ENCODE results near the gene C4B. TPM values are rescaled to one million over a fixed set of nuclear protein-coding genes. Genes with fewer than 3 reads are reported as not detected.
A peak's percentile ranks its signal among the peaks of the same experiment; 100 is the strongest.

Gene C4B
- total and polyA plus RNA-seq, 9 of the 15 experiments (the other 6 are each of a cell fraction or from before 2014, with no cell fraction given), result 0.32 to 8.8 (median 5.4) TPM

GRCh38 chr6:31968791-31969711 is 45.5 kb upstream of the C4B start (continued):
- TF ChIP-seq ELF4 (CRISPR knock-in tag; IDR thresholded peaks at IDR 0.05), result no peak
- no peak for TF ChIP-seq ELF1 (tag; IDR thresholded peaks at IDR 0.05)
- no peak for TF ChIP-seq ARID3A (IDR thresholded peaks at IDR 0.05; ENCODE audit: borderline replicate concordance, low read depth, low read length)
- TF ChIP-seq ZNF444 (CRISPR knock-in tag; IDR thresholded peaks at IDR 0.05), result no peak
- TF ChIP-seq MYC (IDR thresholded peaks at IDR 0.05; ENCODE audit: low read depth, low read length), result no peak
- TF ChIP-seq MYC (CRISPR knock-in tag; IDR thresholded peaks at IDR 0.05; ENCODE audit: borderline replicate concordance, low read depth), result no peak
- no peak for TF ChIP-seq FOXK2 (conservative IDR thresholded peaks at IDR 0.05 in 1 of 2, IDR thresholded peaks at IDR 0.05 in 1 of 2; ENCODE audit: low read depth in 2 of 2)
- no peak for TF ChIP-seq BHLHE40 (IDR thresholded peaks at IDR 0.05; ENCODE audit: low read length)
- no peak for TF ChIP-seq TEAD4 (IDR thresholded peaks at IDR 0.05; ENCODE audit: low read length)
- no peak for TF ChIP-seq TEAD4 (CRISPR knock-in tag; IDR thresholded peaks at IDR 0.05; ENCODE audit: borderline replicate concordance)
- no peak for TF ChIP-seq SFPQ (IDR thresholded peaks at IDR 0.05; ENCODE audit: low read depth, low read length)
- TF ChIP-seq, protein P1, sequence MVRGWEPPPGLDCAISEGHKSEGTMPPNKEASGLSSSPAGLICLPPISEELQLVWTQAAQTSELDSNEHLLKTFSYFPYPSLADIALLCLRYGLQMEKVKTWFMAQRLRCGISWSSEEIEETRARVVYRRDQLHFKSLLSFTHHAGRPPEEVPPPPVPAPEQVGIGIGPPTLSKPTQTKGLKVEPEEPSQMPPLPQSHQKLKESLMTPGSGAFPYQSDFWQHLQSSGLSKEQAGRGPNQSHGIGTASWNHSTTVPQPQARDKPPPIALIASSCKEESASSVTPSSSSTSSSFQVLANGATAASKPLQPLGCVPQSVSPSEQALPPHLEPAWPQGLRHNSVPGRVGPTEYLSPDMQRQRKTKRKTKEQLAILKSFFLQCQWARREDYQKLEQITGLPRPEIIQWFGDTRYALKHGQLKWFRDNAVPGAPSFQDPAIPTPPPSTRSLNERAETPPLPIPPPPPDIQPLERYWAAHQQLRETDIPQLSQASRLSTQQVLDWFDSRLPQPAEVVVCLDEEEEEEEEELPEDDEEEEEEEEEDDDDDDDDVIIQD (CRISPR knock-in tag; IDR thresholded peaks at IDR 0.05), result no peak
- 0 out of 2 replicates have a peak, but pooled peaks have one; percentile 46 for TF ChIP-seq IFI16 (CRISPR knock-in tag; IDR thresholded peaks at IDR 0.05)
- TF ChIP-seq, protein P2, sequence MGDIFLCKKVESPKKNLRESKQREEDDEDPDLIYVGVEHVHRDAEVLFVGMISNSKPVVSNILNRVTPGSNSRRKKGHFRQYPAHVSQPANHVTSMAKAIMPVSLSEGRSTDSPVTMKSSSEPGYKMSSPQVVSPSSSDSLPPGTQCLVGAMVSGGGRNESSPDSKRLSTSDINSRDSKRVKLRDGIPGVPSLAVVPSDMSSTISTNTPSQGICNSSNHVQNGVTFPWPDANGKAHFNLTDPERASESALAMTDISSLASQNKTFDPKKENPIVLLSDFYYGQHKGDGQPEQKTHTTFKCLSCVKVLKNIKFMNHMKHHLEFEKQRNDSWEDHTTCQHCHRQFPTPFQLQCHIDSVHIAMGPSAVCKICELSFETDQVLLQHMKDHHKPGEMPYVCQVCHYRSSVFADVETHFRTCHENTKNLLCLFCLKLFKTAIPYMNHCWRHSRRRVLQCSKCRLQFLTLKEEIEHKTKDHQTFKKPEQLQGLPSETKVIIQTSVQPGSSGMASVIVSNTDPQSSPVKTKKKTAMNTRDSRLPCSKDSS (IDR thresholded peaks at IDR 0.05; ENCODE audit: low read depth, partially characterized antibody), result no peak
- no peak for TF ChIP-seq SIN3B (IDR thresholded peaks at IDR 0.05; ENCODE audit: low read depth)
- TF ChIP-seq MECOM (CRISPR knock-in tag; IDR thresholded peaks at IDR 0.05), result peak; percentile 30; the same call in 1 of the 2 replicates
- TF ChIP-seq NCOA1 (IDR thresholded peaks at IDR 0.05; ENCODE audit: low read depth), result no peak
- no peak for TF ChIP-seq ASH1L (IDR thresholded peaks at IDR 0.05; ENCODE audit: borderline replicate concordance, low read depth, partially characterized antibody)
- no peak for TF ChIP-seq SAFB2 (IDR thresholded peaks at IDR 0.05; ENCODE audit: borderline replicate concordance, low read depth, low read length, severe bottlenecking)

All from K562 (cell line).